ENCODE results near the gene ATP6V0E1. TPM values are rescaled to one million over a fixed set of nuclear protein-coding genes. Genes with fewer than 3 reads are reported as not detected.
A peak's percentile ranks its signal among the peaks of the same experiment; 100 is the strongest.

ATP6V0E1 gene
- total RNA-seq, 1 donor from 2014 or later = 147 TPM

GRCh38 chr5:172944741-172945140 lies 38.8 kb upstream of the ATP6V0E1 start:
- Mint-ChIP-seq H3K4me1 (ENCODE audit: unreplicated experiment) (peaks cover 6% of the 10 kb centered on the region), H3K27me3 (ENCODE audit: unreplicated experiment) (peaks cover 11% of the 10 kb centered on the region), H3K4me3 (ENCODE audit: unreplicated experiment) (no peak overlapping the region), H3K9me3 (ENCODE audit: unreplicated experiment) (no peaks in the 10 kb centered on the region), H3K36me3 (ENCODE audit: low read depth, unreplicated experiment) (peaks cover 5% of the 10 kb centered on the region), H3K27ac (ENCODE audit: unreplicated experiment) (no peak overlapping the region)
- no peak for DNase-seq (ENCODE audit: low spot score)
- TF ChIP-seq CTCF (IDR thresholded peaks at IDR 0.05; ENCODE audit: unreplicated experiment) = no peak

GRCh38 chr5:172945151-172945550 lies 38.4 kb upstream of the ATP6V0E1 start:
- peaks cover 5% of the 10 kb centered on the region for H3K36me3 Mint-ChIP-seq (ENCODE audit: low read depth, unreplicated experiment)
- H3K27me3 Mint-ChIP-seq (ENCODE audit: unreplicated experiment) = peaks cover 11% of the 10 kb centered on the region
- TF ChIP-seq CTCF (IDR thresholded peaks at IDR 0.05; ENCODE audit: unreplicated experiment) = no peak
- H3K4me1 Mint-ChIP-seq (ENCODE audit: unreplicated experiment) = peaks cover 6% of the 10 kb centered on the region
- no peak overlapping the region for H3K4me3 Mint-ChIP-seq (ENCODE audit: unreplicated experiment)
- no peaks in the 10 kb centered on the region for H3K9me3 Mint-ChIP-seq (ENCODE audit: unreplicated experiment)
- no peak for DNase-seq (ENCODE audit: low spot score)
- no peak overlapping the region for H3K27ac Mint-ChIP-seq (ENCODE audit: unreplicated experiment)

GRCh38 chr5:172946146-172946545 lies 37.4 kb upstream of the ATP6V0E1 start:
- Mint-ChIP-seq H3K27me3 (ENCODE audit: unreplicated experiment) (peaks cover 11% of the 10 kb centered on the region), H3K36me3 (ENCODE audit: low read depth, unreplicated experiment) (peaks cover 5% of the 10 kb centered on the region), H3K4me1 (ENCODE audit: unreplicated experiment) (peaks cover 6% of the 10 kb centered on the region), H3K4me3 (ENCODE audit: unreplicated experiment) (peak overlapping the region; percentile 33), H3K27ac (ENCODE audit: unreplicated experiment) (no peak overlapping the region), H3K9me3 (ENCODE audit: unreplicated experiment) (no peaks in the 10 kb centered on the region)
- DNase-seq (ENCODE audit: low spot score) = no peak
- TF ChIP-seq CTCF (IDR thresholded peaks at IDR 0.05; ENCODE audit: unreplicated experiment) = no peak

GRCh38 chr5:172949426-172949825 lies 34.1 kb upstream of the ATP6V0E1 start:
- no peak overlapping the region for H3K27ac Mint-ChIP-seq (ENCODE audit: unreplicated experiment)
- no peak for DNase-seq (ENCODE audit: low spot score)
- no peak overlapping the region for H3K4me3 Mint-ChIP-seq (ENCODE audit: unreplicated experiment)
- peaks cover 15% of the 10 kb centered on the region for H3K27me3 Mint-ChIP-seq (ENCODE audit: unreplicated experiment)
- H3K4me1 Mint-ChIP-seq (ENCODE audit: unreplicated experiment) = no peaks in the 10 kb centered on the region
- H3K9me3 Mint-ChIP-seq (ENCODE audit: unreplicated experiment) = no peaks in the 10 kb centered on the region
- H3K36me3 Mint-ChIP-seq (ENCODE audit: low read depth, unreplicated experiment) = peaks cover 8% of the 10 kb centered on the region
- no peak for TF ChIP-seq CTCF (IDR thresholded peaks at IDR 0.05; ENCODE audit: unreplicated experiment)

GRCh38 chr5:172950176-172950965 lies 33.2 kb upstream of the ATP6V0E1 start:
- H3K27me3 Mint-ChIP-seq (ENCODE audit: unreplicated experiment) = peaks cover 13% of the 10 kb centered on the region
- H3K36me3 Mint-ChIP-seq (ENCODE audit: low read depth, unreplicated experiment) = peaks cover 4% of the 10 kb centered on the region
- no peak overlapping the region for H3K4me3 Mint-ChIP-seq (ENCODE audit: unreplicated experiment)
- no peaks in the 10 kb centered on the region for H3K9me3 Mint-ChIP-seq (ENCODE audit: unreplicated experiment)
- DNase-seq (ENCODE audit: low spot score) = no peak
- no peak for TF ChIP-seq CTCF (IDR thresholded peaks at IDR 0.05; ENCODE audit: unreplicated experiment)
- H3K27ac Mint-ChIP-seq (ENCODE audit: unreplicated experiment) = no peak overlapping the region
- H3K4me1 Mint-ChIP-seq (ENCODE audit: unreplicated experiment) = no peaks in the 10 kb centered on the region
